A549 (cell line): ENCODE data around the gene ESR2.

Experiments
- CEBPB ChIP-seq, 2 experiments: fragments of >200 bp in 1 of 2; sonication (Bioruptor Twin) in 1 of 2; formaldehyde crosslinking in 1 of 2; IDR thresholded peaks; 2 replicates each; pipeline ENCODE4 v1.6.1; 2012 to 2016
- POLR2AphosphoS2 ChIP-seq: conservative IDR thresholded peaks from 2 replicates; pipeline ENCODE4 v1.6.1; 2012; ENCODE audit warnings: low read length, improper control_type of control experiment, inconsistent platforms
- TF ChIP-seq, protein P1 (sequence below): fragments of >200 bp; sonication (Bioruptor Twin); formaldehyde crosslinking; IDR thresholded peaks from 3 replicates; pipeline ENCODE4 v1.6.1; 2016
- TF ChIP-seq, protein P2 (sequence below): fragments of >200 bp; sonication (Bioruptor Twin); formaldehyde crosslinking; IDR thresholded peaks from 3 replicates; pipeline ENCODE4 v1.5.1; 2016
- TF ChIP-seq, protein P3 (sequence below): IDR thresholded peaks from 2 replicates; pipeline ENCODE4 v1.6.1; 2012

DNA sequence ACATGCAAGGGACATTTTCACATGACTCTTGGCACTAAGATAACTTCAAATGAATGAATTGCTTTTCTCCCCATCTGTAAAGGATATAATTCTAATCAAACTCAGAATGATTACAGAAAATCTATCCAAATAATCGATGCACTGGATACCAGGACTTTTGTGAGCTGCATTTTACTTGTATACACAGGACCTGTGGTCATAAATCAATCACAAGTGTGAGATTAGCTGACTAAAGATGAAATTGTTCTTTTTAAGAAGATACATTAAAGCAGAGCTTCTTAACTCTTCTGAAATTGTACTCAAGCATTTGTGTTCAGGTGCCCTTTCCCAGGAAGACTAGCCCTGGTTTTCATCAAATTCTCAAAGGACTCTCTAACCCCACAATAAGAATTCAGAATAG lies 66.3 kb downstream of the ESR2 start:
- TF ChIP-seq, protein P1, sequence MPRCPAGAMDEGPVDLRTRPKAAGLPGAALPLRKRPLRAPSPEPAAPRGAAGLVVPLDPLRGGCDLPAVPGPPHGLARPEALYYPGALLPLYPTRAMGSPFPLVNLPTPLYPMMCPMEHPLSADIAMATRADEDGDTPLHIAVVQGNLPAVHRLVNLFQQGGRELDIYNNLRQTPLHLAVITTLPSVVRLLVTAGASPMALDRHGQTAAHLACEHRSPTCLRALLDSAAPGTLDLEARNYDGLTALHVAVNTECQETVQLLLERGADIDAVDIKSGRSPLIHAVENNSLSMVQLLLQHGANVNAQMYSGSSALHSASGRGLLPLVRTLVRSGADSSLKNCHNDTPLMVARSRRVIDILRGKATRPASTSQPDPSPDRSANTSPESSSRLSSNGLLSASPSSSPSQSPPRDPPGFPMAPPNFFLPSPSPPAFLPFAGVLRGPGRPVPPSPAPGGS = no peak
- no peak for TF ChIP-seq CEBPB (IDR thresholded peaks at IDR 0.05)
- TF ChIP-seq, protein P2, sequence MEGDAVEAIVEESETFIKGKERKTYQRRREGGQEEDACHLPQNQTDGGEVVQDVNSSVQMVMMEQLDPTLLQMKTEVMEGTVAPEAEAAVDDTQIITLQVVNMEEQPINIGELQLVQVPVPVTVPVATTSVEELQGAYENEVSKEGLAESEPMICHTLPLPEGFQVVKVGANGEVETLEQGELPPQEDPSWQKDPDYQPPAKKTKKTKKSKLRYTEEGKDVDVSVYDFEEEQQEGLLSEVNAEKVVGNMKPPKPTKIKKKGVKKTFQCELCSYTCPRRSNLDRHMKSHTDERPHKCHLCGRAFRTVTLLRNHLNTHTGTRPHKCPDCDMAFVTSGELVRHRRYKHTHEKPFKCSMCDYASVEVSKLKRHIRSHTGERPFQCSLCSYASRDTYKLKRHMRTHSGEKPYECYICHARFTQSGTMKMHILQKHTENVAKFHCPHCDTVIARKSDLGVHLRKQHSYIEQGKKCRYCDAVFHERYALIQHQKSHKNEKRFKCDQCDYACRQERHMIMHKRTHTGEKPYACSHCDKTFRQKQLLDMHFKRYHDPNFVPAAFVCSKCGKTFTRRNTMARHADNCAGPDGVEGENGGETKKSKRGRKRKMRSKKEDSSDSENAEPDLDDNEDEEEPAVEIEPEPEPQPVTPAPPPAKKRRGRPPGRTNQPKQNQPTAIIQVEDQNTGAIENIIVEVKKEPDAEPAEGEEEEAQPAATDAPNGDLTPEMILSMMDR = no peak
- TF ChIP-seq, protein P3, sequence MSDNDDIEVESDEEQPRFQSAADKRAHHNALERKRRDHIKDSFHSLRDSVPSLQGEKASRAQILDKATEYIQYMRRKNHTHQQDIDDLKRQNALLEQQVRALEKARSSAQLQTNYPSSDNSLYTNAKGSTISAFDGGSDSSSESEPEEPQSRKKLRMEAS = no peak
- no peak for TF ChIP-seq POLR2AphosphoS2
